ENCODE results near the gene CFAP119.

The CFAP119 gene

DNA sequence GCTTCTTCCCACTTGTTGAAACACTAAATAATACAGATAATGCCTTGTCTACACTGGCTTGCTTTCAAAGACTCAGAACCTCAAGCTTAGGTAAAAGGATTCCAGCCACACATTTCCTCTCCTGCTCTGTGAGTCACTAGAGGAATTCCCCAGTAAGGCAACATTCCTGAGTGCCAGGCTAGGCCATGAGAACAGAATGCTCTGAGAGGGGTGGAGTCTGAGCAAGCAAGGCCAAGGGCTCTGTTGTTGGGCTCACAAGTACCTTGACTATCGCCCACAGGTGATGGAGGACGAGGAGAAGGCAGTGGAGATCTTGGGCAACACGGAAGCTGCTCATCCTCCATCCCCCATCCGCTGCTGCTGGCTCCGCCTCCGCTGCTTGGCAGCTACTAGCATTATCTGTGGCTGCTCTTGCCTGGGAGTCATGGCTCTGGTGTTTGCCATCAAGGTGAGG, 20.4 kb downstream of the CFAP119 start:
- no peak for DNase-seq (ENCODE audit: low read depth in 1 of 2, low spot score in 1 of 2)

DNA sequence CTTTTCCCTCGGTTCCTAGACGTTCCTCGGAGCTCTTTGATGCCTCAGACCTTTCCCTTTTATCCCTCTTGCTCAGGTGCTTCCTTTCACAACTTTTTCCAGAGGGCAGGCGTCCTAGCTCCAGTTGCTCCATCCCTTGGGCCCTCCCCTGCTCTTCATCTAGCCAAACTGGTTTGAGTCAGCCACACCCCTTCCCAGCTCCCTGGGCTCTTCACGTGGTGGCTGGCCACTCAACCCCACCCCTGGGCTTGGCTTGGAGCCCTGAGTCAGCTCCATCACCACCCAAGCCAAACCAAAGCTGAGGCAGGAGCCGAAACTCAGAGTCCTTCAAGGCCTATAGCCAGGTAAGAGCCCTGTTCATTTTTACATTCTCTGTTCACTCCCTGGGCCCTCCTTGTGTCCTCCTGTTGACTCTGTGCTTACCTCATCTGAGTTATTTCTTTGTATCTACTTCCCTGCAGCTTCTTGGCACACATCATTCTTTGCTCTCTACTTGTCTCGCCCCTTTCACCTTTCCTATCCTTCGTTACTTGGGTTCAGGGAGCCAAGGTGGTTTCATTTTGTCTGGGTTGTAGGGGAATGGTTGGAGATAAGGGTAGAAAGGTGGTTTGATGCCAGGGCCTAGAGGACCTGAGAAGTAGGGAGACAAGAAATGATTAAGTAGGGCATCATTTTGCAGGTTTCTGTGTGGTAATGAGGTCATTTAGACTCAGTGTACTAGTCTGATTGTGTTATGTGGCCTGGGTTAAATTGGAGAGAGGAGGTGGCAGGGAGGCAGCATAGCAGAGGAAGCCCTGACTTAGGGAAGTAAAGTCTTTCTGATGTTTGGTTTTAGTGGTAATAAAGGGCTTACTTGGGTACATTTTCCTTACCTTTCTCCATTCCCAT, 21.3 kb downstream of the CFAP119 start:
- no peak for DNase-seq (ENCODE audit: low read depth in 1 of 2, low spot score in 1 of 2)

GRCh38 chr16:30738984-30739951, 22.6 kb downstream of the CFAP119 start:
- DNase-seq (ENCODE audit: low read depth in 1 of 2, low spot score in 1 of 2): no peak

DNA sequence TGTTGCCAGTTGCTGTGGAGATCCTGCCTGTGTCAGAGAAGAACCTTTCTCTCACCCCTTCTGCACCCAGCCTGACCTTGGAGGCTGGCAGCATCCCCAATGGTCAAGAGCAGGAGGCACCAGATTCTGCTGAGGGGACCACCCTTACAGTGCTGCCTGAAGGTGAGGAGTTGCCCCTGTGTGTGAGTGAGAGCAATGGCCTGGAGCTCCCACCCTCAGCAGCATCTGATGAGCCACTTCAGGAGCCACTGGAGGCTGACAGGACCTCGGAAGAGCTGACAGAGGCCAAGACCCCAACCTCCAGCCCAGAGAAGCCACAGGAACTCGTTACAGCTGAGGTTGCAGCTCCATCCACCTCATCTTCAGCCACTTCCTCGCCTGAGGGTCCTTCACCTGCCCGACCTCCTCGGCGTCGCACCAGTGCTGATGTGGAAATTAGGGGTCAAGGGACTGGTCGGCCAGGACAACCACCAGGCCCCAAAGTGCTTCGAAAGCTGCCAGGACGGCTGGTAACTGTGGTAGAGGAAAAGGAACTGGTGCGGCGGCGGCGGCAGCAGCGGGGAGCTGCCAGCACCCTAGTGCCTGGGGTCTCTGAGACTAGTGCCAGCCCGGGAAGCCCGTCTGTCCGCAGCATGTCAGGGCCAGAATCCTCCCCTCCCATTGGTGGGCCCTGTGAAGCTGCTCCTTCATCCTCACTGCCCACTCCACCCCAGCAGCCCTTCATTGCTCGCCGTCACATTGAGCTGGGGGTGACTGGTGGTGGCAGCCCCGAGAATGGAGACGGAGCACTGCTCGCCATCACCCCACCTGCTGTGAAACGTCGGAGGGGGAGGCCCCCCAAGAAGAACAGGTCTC, 23.8 kb downstream of the CFAP119 start:
- no peak for DNase-seq (ENCODE audit: low read depth in 1 of 2, low spot score in 1 of 2)

DNA sequence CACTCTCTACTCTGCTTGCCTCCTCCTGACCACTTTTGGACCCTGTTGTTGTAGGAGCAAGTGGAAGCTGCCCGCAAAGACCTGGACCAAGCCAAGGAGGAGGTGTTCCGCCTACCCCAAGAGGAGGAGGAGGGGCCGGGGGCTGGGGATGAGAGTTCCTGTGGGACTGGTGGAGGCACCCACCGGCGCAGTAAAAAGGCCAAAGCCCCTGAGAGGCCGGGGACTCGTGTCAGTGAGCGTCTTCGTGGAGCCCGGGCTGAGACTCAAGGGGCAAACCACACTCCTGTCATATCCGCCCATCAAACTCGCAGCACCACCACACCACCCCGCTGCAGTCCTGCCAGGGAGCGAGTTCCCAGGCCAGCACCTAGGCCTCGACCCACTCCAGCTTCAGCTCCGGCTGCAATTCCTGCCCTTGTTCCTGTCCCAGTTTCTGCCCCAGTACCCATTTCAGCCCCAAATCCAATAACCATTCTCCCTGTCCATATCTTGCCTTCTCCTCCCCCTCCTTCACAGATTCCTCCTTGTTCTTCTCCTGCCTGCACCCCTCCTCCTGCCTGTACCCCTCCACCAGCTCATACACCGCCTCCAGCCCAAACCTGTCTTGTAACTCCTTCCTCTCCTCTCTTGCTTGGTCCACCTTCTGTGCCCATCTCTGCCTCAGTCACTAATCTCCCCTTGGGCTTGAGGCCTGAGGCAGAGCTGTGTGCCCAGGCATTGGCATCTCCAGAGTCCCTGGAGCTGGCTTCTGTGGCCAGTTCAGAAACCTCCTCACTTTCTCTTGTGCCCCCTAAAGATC, 24.7 kb downstream of the CFAP119 start:
- no peak for DNase-seq (ENCODE audit: low read depth in 1 of 2, low spot score in 1 of 2)

DNA sequence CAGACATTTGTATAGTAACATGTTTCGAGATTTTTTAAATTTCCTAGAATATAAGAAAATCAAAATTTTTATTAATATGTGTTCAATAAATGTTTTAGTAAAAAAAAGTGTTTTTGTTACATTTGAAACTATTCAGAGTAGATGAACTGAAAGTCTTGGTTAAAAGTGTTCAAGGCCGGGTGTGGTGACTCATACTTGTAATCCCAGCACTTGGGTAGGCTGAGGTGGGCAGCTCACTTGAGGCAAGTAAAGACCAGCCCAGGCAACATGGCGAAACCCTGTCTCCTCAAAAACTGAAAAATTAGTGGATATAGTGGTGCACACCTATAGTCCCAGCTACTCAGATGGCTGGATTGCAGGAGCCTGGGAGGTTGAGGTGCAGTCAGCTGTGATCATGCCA, 30.5 kb downstream of the CFAP119 start:
- DNase-seq (ENCODE audit: low read depth in 1 of 2, low spot score in 1 of 2): no peak

DNA sequence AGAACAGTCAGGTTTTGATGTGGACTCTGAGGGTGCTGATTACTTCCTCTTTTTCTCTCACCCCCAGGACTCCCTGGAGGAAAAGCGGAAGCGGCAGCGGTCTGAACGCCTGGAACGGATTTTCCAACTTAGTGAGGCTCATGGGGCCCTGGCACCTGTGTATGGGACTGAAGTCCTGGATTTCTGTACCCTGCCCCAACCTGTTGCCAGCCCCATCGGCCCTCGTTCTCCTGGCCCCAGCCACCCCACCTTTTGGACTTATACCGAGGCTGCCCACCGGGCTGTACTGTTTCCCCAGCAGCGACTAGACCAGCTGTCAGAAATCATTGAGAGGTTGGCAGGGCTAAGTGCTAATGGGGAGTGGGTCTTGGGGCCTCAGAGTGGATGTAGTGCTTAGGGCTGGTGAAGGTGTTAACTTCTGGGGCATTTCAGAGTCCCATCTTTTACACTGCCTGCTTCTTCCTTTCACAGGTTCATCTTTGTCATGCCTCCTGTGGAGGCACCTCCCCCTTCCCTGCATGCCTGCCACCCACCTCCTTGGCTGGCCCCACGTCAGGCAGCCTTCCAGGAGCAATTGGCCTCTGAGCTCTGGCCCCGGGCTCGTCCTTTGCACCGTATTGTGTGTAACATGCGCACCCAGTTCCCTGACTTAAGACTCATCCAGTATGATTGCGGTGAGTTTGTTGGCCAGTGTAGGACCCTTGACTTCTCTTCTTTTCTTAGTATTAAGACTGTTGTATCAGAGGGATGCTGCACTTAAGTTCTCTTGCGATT, 32.8 kb downstream of the CFAP119 start:
- no peak for DNase-seq (ENCODE audit: low read depth in 1 of 2, low spot score in 1 of 2)

- DNase-seq (ENCODE audit: low read depth in 1 of 2, low spot score in 1 of 2): no peak
These were observed 33.5 kb downstream of the CFAP119 start for GRCh38 chr16:30728321-30728720.

DNA sequence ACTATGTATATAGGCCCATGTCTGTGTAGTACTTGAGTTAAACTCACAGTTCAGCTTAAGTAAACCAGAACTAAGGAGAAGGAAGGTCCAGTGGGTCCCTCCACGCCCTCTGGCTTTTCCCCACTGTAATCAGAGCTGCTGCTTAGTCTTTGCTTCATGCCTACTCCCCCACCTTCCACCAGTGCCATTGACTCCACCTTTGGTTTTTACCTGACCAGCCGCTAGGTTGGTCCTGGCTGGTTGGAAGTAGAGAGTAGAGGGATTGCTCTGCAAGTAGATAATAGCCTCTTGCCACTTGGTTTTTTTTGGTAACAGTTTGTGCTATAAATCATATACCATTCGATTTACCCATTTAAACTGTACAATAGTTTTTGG, 36.5 kb downstream of the CFAP119 start:
- DNase-seq (ENCODE audit: low read depth in 1 of 2, low spot score in 1 of 2): no peak

- no peak for DNase-seq (ENCODE audit: low read depth in 1 of 2, low spot score in 1 of 2)
These were observed 37.0 kb downstream of the CFAP119 start for GRCh38 chr16:30724641-30725417.

- DNase-seq (ENCODE audit: low read depth in 1 of 2, low spot score in 1 of 2): no peak
These were observed 38.0 kb downstream of the CFAP119 start for GRCh38 chr16:30723725-30724355.

- DNase-seq (ENCODE audit: low read depth in 1 of 2, low spot score in 1 of 2): no peak
These were observed 38.9 kb downstream of the CFAP119 start for GRCh38 chr16:30722916-30723315.

DNA sequence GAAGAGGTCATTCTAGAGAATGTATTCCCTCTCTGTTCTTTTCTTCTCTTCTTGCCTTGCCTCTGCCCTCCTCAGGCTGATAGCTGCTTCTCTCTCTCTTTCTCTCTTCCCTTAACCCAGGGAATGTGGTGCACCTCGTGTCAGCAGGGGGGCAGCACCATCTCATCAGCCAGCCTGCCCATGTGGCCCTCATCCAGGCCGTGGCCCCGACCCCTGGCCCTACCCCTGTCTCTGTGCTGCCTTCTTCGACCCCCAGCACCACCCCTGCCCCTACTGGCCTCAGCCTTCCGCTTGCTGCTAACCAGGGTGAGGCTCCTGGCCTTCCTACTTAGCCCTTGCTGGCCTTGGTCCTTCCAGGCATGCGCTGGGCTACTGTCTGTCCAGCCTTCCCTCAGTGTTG, 39.4 kb downstream of the CFAP119 start:
- DNase-seq (ENCODE audit: low read depth in 1 of 2, low spot score in 1 of 2): no peak

DNA sequence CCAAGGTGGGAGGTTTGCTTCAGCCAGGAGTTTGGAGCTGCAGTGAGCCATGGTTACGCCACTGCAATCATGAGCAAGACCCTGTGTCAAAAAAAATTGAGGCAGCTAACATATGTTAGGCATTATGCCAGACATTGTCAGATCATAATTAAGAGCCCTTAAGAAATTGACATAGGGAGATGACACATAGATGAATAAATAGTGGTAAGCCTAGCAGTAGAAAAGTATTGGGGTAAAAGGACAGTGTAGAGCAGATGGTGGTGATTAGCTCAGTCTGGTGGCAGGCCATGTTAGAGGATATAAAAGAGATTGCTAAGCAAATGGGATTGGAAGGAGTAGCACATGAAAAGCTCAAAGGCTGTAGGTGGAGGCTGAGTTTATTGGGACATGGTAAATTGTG, 40.3 kb downstream of the CFAP119 start:
- no peak for DNase-seq (ENCODE audit: low read depth in 1 of 2, low spot score in 1 of 2)

DNA sequence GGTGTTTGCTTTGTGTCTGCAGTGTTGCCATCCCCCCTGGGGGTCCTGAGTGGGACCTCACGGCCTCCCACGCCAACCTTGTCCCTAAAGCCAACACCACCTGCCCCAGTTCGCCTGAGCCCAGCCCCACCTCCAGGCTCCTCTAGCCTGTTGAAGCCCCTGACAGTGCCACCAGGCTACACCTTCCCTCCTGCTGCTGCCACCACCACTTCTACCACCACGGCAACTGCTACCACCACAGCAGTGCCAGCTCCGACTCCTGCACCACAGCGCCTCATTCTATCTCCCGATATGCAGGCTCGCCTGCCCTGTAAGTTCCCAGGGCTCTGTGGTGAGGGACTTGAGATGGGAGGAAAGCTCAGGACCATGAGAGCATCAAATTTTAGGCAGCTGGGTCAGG, 40.7 kb downstream of the CFAP119 start:
- no peak for DNase-seq (ENCODE audit: low read depth in 1 of 2, low spot score in 1 of 2)

DNA sequence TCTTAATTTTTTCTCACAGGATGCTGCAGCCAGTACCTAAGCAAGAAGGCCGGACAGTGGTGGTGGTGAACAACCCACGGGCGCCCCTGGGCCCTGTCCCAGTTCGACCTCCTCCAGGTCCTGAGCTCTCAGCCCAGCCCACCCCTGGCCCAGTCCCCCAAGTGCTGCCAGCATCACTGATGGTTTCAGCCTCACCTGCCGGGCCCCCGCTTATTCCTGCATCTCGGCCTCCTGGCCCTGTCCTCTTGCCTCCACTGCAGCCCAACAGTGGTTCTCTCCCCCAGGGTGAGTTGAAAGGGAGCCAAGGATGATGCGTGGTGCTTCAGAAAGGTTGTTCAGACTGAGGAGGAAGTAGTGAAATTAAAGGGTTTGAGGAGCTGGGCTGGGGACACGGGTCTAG, 41.2 kb downstream of the CFAP119 start:
- no peak for DNase-seq (ENCODE audit: low read depth in 1 of 2, low spot score in 1 of 2)

GRCh38 chr16:30720086-30720485, 41.8 kb downstream of the CFAP119 start:
- DNase-seq (ENCODE audit: low read depth in 1 of 2, low spot score in 1 of 2): no peak

- DNase-seq (ENCODE audit: low read depth in 1 of 2, low spot score in 1 of 2): no peak
These were observed 46.0 kb downstream of the CFAP119 start for GRCh38 chr16:30715750-30716445.

All from stimulated activated CD4-positive, alpha-beta T cell treated with anti-CD3 and anti-CD28 coated beads, Interleukin-15, amount 100 ng/mL, for 1 hour (primary cell).